Stimulated activated naive CD8-positive, alpha-beta T cell treated with anti-CD3 and anti-CD28 coated beads, Interleukin-15, Interleukin-2, amounts not matched to agents 100 U/mL and 50 U/mL, for 24 hours (primary cell): ENCODE data around the gene IL4I1.
"Not testable (repeated sequence)": the region's sequence is repeated elsewhere in the genome, so short reads cannot be mapped to it uniquely, and the experiment has no call there.

Experiments
- ATAC-seq: fragments of 150-1000 bp; cut with Tn5 transposase; one replicate; pipeline ENCODE4 v1.10.0; 2021
- DNase-seq: peaks from one replicate; pipeline ENCODE4 v3.0.0; 2021

Gene IL4I1, protein sequence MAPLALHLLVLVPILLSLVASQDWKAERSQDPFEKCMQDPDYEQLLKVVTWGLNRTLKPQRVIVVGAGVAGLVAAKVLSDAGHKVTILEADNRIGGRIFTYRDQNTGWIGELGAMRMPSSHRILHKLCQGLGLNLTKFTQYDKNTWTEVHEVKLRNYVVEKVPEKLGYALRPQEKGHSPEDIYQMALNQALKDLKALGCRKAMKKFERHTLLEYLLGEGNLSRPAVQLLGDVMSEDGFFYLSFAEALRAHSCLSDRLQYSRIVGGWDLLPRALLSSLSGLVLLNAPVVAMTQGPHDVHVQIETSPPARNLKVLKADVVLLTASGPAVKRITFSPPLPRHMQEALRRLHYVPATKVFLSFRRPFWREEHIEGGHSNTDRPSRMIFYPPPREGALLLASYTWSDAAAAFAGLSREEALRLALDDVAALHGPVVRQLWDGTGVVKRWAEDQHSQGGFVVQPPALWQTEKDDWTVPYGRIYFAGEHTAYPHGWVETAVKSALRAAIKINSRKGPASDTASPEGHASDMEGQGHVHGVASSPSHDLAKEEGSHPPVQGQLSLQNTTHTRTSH

GRCh38 chr19:49896863-49897621 lies at the start of gene IL4I1:
TSS of gene IL4I1 (minus strand) at chr19:49896887. CDS start at chr19:49896160, 727 bp downstream.
- peak; percentile 76 for DNase-seq
- peak; percentile 70 for ATAC-seq

- no peak for ATAC-seq
- DNase-seq = no peak
These were observed 49.7 kb upstream of the IL4I1 start for GRCh38 chr19:49946415-49946814.

DNA sequence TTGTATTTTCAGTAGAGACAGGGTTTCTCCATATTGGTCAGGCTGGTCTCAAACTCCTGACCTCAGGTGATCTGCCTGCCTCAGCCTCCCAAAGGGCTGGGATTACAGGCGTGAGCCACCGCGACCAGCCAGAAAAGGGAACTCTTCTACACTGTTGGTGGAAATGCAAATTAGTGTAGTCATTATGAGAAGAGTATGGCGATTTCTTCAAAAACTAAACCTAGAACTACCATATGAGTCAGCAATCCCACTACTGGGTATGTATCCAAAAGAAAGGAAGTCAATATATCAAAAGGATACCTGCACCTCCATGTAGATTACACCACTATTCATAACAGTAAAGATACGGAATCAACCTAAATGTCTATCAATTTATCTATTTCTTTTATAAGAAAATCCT lies 47.9 kb upstream of the IL4I1 start:
- peak; percentile 89 for ATAC-seq
- not testable (repeated sequence) for DNase-seq

DNA sequence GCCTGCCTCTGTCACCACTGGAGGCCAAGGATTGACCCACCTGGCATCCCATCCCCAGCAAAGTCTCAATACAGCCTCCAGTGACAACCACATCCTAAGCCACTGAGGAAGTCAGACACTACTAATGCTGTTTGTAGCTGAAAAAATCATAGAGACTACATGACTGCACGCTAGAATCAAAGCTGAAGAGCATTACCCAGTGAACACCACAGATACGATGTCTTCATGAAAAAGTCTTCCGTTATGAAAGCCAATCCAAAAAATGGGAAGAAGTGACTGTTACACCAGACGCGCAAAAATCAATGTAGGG lies 43.8 kb upstream of the IL4I1 start:
- no peak for DNase-seq
- ATAC-seq = no peak

DNA sequence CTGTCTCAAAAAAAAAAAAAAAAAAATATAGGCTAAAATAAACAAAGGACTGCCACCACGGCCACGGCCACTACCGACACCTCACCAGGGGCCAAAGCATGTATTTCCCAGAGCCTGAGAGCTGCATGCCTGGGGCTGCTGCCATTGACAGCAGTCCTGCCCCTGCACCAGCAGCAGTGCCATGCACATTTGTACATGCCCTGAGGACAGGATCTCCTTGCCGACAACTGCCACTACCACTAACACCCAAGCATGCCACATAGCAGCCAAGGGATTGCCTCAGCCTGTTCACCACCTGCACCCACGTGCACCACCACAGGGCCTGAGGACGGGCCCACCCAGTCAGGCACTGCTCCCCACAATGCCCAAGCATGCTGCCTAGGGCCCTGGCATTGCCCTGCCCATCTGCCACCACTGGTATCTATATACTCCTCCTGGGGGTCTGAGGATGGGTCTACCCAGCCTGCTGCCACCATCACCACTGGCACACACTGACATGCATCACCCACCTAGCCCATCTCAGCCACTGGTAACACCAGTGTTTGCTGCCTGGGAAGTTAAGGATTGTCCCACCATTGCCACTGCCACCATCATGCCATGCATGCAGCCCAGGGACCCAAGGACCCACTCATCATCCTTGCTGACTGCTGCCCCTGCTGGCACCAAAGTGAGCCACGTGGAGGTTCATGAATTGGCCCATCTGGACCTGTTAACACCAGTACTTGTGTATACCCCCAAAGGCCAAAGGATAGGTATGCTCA lies 43.2 kb upstream of the IL4I1 start:
- ATAC-seq = no peak
- DNase-seq = no peak

DNA sequence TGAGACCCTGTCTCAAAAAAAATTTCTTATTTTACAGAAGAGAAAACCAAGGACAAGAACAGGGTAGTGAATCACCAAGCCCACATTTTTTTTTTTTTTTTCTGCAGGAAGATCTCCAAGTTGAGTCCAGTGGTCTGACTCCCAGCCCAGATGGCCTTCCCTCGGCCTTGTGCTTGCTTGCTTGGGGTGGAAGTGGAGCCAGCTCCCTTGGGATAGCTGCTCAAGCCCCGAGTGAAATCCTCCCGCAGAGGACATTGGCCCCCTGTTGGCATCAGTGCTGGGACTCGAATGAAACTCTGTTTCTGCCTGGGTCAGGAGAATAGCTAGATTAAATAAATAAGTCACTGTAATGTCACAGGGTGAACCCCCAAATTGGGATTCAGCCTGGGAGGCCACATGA lies 42.0 kb upstream of the IL4I1 start:
- no peak for ATAC-seq

DNA sequence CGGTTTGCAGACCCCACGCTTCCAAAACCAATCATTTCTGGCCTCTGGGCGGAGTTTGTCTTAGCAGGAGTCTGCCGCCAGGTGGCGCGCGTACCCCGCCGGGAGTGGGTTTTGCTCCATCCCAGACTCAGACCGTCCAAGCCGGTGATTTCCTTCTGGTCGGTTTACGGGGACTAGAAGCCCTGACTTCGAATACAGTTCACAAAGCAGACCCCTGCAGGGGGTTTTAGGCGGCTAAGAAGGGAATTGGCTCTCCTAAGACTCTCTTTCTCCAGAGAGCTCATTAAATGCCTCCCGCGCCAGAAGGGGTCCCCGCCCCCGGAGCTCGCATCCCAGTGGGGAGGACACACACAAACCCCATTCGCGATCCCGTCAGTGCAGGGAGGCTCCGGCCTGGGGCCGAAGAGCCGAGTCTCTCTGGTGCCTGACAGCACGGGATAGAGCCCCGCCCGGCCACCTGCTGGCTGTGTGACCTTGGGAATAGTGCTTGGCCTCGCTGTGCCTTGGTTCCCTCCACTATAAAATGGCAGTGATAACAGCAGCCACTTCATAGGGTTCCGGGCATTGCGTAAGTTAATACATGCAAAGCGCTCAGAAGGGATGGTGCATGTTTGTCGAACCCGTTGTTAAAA lies 41.2 kb upstream of the IL4I1 start:
- DNase-seq = peak; percentile 90
- ATAC-seq = peak; percentile 76

More for the DNA sequence above, 42.0 kb upstream of the IL4I1 start:
- no peak for DNase-seq

DNA sequence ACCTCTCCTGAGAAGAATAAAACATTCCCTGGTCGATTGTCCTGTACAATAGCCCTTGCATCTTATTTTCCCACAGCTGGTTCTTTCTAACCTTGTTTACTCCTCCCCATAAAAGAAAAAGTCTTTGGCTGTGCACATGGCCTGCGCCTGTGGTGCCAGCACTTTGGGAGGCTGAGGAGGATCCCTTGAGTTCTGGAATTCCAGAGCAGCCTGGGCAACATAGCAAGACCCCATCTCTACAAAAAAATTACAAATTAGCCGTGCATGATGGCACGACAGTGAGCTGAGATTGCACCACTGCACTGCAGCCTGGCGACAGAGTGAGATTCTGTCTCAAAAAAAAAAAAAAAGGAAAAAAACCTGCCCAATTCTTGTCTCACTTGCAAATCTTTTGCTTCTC lies 39.9 kb upstream of the IL4I1 start:
- DNase-seq (no peak), ATAC-seq (no peak)

DNA sequence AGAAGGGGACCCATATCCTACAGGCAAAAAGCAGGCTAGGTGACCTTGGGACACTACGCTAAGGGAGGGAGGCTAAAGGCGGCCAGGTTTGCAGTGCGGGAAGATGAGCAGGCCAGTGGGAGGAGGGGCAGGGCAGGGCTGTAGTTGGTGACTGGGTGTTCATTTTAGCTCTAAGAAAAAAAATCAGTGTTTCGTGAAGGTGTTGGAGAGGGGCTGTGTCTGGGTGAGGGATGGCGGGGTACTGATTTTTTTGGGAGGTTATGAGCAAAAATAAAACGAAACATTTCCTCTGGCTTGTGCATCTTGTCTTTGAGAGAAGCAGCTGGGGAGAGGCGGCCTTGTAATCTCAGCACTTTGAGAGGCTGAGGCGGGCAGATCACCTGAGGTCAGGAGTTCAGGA lies 37.0 kb upstream of the IL4I1 start:
- ATAC-seq = no peak
- DNase-seq = no peak

DNA sequence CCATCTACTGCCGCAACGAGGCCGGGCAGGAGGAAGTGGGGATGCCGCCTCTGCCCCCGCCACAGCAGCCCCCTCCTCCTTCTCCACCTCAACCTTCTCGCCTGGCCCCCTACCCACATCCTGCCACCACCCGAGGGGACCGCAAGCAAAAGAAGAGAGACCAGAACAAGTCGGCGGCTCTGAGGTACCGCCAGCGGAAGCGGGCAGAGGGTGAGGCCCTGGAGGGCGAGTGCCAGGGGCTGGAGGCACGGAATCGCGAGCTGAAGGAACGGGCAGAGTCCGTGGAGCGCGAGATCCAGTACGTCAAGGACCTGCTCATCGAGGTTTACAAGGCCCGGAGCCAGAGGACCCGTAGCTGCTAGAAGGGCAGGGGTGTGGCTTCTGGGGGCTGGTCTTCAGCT lies 36.0 kb upstream of the IL4I1 start:
- DNase-seq (peak; percentile 45), ATAC-seq (no peak)

DNA sequence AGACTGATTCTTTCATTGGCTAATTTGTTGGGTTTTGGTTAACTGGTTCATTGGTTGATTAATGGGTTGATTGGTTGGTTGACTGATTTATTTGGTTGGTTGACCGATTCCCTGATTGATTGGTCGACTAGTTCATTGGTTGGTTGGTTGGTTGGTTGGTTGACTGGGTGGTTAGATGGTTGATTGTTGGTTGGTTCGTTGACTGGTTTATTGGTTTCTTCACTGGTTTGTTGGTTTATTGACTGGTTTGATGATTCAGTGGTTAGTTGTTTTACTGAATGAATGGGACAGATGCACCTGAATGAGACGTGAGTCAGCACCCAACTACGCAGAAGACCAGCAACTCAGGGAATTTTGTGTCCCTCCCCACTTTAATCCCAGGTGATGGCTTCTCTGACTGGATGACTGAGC lies 35.4 kb upstream of the IL4I1 start:
- no peak for DNase-seq
- ATAC-seq = no peak

DNA sequence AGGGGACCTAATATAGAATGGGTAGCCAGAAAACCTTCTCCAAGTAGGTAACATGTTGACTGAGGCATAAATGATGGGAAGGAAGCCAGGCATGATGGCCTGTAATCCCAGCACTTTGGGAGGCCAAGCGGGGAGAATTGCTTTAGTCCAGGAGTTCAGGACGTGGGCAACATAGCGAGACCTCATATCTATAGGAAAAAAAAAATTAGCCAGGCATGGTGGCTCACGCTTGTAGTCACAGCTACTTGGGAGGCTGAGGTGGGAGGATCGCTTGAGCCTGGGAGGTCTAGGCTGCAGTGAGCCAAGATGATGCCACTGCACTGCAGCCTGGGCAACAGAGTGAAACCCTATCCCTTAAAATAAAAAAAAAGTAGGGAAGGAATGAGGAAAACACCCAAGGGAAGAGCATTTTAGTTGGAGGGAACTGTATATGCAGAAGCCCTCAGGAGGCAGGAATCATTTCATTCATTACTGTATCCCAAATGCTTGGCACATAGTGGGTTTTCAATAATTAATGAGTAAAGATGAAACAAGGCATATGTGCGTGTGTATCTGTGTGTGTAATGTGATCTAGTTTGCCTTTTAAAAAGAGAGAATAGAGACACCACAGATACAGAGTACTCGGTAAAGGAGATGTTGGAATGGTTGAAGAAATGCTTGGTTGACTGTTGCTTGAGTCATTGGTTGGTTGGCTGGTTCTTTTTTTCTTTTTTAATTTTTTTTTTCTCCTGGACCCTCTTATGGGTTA lies 34.8 kb upstream of the IL4I1 start:
- DNase-seq (no peak), ATAC-seq (no peak)

- no peak for DNase-seq
- no peak for ATAC-seq
These were observed 33.9 kb upstream of the IL4I1 start for GRCh38 chr19:49930483-49931011.

DNA sequence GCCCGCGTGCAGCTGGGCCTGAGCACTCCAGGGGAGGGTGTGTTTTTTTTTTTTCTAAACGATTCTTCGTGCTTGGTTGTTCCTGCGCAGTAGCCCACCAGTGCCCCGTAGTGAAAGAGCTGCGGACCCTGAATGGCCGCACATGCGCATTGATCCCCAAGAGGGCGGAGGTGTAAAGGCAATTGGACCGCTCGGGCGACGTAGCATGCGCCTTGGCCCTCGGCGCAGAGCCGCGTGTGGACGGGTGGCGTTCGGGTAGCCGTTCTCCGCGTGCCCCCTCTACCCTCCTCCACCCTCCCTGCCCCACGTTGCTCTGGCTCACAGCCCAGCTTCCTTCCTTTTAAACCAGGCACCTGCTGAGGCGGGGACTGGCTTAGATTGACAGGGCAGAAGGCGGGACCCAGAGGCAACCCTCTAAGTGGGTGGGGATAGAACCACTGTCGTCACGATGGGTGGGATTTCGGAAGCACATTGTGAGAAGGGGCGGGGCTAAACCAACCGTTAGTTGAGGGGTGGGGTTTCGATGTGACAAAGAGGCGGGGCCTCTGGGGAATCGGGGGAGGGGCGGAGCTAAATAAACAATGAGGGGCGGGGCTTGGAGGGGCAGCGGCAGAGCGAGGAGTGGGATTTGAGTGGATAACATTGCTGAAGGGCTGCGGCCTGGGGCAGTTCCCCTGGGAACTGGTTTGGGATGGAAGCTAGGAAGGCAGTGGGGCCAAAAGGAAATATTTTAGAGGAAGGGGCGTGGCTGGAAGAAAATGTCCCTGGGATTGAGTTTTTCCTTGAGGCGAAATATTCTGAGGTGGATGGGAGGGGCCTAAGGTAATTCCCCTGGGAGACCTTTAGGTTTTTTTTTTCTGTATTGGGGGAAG lies 33.2 kb upstream of the IL4I1 start:
- ATAC-seq (peak; percentile 89), DNase-seq (peak; percentile 93)

- DNase-seq = peak; percentile 97
- peak; percentile 56 for ATAC-seq
These were observed 32.5 kb upstream of the IL4I1 start, which contains the start of the genes ATF5 and NUP62 for GRCh38 chr19:49929121-49929610. TSS of gene ATF5 (plus strand) at chr19:49929205. CDS start at chr19:49930851, 1,646 bp downstream. TSS of gene NUP62 (minus strand) at chr19:49929504. CDS start at chr19:49909807, 19,697 bp downstream.

DNA sequence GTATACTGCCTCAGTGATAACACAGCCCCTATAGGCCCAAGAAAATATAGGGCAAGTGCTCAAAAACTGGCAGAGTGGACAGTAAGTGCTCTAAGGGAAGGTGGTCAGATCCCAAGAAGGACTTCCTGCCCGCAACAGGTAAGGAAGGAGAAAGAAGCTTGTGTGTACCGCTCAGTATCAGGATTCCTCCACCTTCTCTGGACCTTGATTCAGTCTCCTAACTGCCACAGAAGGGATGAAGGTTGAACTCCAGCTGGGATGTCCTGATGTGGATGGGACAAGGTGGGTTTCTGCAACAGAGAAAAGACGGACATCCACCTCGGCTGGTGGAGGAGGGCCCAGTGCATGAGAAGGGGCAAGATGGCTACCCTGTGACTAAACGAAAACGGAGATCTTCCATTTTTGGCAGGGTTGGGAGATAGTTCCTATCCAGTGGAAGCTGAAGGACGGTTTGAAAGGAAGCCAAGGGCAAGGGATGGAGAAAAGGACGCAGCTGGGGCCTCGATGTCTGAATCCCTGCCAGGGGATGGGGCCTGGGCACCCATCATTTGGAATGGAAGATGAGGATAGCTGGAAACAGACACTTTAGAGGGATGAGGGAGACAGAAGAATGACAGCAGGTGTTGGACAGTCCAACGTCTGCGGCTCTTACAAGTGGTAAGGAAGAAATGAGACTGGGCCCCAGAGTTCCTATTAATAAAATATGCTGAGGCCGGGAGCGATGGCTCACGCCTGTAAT lies 31.0 kb upstream of the IL4I1 start:
- DNase-seq = no peak
- no peak for ATAC-seq

DNA sequence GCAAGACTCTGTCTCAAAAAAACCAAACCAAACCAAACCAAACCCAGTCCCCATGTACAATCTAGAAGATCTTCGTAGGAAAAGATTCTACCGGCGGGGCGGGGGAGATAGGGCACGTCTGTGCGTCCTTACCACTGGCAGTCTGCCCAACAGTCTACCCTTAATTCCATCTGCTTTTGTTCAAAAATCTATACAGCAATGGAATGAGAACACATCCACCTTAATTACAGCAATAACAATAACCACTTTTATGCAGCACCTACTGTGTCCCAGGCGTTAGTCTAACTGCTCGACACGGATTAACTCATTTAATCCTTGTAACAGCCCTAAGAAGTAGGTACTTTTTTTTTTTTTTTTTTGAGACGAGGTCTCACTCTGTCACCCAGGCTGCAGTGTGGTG lies 29.8 kb upstream of the IL4I1 start:
- ATAC-seq = no peak
- DNase-seq = no peak

- ATAC-seq = no peak
- no peak for DNase-seq
These were observed 28.8 kb upstream of the IL4I1 start for GRCh38 chr19:49925486-49925885.

DNA sequence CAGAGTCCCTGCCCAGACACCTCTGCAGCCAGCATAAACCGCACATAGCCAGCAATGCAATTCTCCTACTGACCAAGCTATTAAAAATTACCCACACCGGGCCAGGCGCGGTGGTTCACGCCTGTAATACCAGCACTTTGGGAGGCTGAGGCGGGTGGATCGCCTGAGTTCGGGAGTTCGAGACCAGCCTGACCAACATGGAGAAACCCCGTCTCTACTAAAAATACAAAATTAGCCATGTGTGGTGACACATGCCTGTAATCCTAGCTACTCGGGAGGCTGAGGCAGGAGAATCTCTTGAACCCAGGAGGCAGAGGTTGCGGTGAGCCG lies 28.2 kb upstream of the IL4I1 start:
- ATAC-seq, DNase-seq: not testable (repeated sequence)
